ENCODE results near the gene RIN1. TPM values are rescaled to one million over a fixed set of nuclear protein-coding genes. Genes with fewer than 3 reads are reported as not detected.
A peak's percentile ranks its signal among the peaks of the same experiment; 100 is the strongest.
"Not testable (repeated sequence)": the region's sequence is repeated elsewhere in the genome, so short reads cannot be mapped to it uniquely, and the experiment has no call there.

The RIN1 gene
- total and polyA plus RNA-seq, 10 donors, result 2.3 to 10.9 (median 7.6) TPM

DNA sequence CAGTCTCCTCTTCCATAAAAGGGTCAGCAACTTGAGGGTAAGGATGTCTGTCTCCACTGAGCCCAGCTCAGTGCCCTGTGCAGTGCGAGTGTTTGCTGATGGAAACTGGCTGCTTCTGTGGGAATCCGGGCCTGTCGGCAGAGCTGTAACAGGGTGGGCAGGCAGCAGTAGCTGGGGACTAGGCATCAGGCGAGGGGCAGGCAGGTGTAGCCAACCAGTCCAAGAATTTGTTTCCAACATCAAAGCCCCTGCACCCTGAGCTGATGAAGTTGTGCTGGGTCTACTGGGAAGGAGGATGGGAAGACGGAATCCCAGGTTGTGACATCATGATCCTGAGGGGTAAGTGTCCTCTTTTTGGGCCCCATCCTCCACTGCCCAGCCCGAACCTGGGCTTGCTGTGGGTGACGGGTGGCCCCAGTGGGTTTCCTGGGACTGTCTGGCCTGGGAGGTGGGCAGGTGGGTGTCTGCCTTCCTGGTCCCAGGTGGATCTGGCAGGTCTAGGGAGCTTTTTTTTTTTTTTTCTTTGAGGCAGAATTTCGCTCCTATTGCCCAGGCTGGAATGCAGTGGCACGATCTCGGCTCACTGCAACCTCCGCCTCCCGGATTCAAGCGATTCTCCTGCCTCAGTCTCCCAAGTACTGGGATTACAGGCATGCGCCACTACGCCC lies 24.3 kb upstream of the RIN1 start:
- WGBS, 5 donors, result 89 to 96% (median 94%) methylated on average over 13 to 15 of the region's 15 CpGs
- DNase-seq, result peak; percentile 37
- intact Hi-C loops (cut with DNase I; ENCODE audit: low total_unique reads), result no loop called here

DNA sequence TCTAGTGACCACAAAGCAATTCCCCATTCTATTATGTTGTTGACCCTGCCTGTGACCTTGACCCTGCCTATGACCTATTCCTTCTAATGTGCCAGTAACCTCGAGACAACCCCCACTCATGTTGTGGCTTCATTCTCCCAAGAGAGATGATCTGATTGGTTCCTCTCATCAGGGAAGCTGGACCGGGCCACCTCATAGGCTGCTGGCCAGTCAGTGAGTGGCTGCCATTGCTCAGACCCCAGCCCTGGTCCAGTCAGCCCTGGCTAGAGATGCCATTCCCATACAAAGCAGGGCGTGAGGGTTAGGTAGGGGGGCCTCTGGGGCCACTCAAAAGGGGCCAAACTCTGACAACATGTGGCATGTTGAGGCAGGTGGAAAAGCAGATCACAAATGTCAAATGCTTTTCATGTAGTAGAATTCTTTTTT lies 23.4 kb upstream of the RIN1 start:
- intact Hi-C loops (cut with DNase I; ENCODE audit: low total_unique reads), result no loop called here
- H3K36me3 ChIP-seq, result no peaks in the 10 kb centered on the region
- TF ChIP-seq, protein P1, sequence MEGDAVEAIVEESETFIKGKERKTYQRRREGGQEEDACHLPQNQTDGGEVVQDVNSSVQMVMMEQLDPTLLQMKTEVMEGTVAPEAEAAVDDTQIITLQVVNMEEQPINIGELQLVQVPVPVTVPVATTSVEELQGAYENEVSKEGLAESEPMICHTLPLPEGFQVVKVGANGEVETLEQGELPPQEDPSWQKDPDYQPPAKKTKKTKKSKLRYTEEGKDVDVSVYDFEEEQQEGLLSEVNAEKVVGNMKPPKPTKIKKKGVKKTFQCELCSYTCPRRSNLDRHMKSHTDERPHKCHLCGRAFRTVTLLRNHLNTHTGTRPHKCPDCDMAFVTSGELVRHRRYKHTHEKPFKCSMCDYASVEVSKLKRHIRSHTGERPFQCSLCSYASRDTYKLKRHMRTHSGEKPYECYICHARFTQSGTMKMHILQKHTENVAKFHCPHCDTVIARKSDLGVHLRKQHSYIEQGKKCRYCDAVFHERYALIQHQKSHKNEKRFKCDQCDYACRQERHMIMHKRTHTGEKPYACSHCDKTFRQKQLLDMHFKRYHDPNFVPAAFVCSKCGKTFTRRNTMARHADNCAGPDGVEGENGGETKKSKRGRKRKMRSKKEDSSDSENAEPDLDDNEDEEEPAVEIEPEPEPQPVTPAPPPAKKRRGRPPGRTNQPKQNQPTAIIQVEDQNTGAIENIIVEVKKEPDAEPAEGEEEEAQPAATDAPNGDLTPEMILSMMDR (IDR thresholded peaks at IDR 0.05 in 8 of 11, conservative IDR thresholded peaks at IDR 0.05 in 3 of 11), result no peak
- TF ChIP-seq POLR2A (IDR thresholded peaks at IDR 0.05) (no peak), POLR2AphosphoS5 (IDR thresholded peaks at IDR 0.05) (no peak)
- no peaks in the 10 kb centered on the region for H3K27me3 ChIP-seq (replicated peaks in 1 of 7)
- H3K27ac ChIP-seq, result no peak overlapping the region
- DNase-seq, result peak; percentile 58
- no peak overlapping the region for H3K4me3 ChIP-seq
- 69 to 82% (median 77%) methylated on average over 3 of the region's 3 CpGs for WGBS, 5 donors
- peaks cover 0 to 14% (median 6%) of the 10 kb centered on the region in 6 donors for H3K4me1 ChIP-seq
- no peaks in the 10 kb centered on the region for H3K9me3 ChIP-seq

More for the DNA sequence above, 24.3 kb upstream of the RIN1 start:
- Histone ChIP-seq H3K9me3 (no peaks in the 10 kb centered on the region), H3K27me3 (replicated peaks in 1 of 7) (no peaks in the 10 kb centered on the region), H3K36me3 (no peaks in the 10 kb centered on the region), H3K4me1 (peaks cover 0 to 14% (median 6%) of the 10 kb centered on the region in 6 donors), H3K27ac (no peak overlapping the region), H3K4me3 (no peak overlapping the region)
- TF ChIP-seq POLR2A (IDR thresholded peaks at IDR 0.05), result no peak
- TF ChIP-seq, protein P1 (IDR thresholded peaks at IDR 0.05 in 8 of 11, conservative IDR thresholded peaks at IDR 0.05 in 3 of 11), result no peak
- no peak for TF ChIP-seq POLR2AphosphoS5 (IDR thresholded peaks at IDR 0.05)

DNA sequence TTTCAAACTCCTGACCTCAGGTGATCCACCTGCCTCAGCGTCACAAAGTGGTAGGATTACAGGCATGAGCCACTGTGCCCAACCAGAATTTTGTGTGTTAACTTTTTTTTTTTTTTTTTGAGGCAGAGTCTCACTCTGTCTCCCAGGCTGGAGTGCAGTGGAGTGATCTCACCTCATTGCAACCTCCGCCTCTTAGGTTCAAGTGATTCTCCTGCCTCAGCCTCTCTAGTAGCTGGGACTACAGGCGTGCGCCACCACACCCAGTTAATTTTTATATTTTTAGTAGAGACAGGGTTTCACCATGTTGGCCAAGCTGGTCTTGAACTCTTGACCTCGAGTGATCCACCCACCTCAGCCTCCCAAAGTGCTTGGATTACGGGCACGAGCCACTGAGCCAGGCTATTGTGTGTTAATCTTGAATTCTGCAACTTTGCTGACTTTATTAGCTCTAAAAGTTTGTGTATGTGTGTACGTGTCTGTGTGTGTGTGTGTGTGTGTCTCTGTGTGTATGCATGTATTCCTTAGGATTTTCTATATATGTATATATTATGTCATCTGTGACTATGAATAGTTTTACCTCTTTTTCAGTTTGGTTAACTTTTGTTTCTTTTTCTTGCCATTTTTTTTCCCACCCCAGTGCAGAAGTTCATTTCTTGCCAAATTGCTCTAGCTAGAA lies 14.5 kb upstream of the RIN1 start:
- intact Hi-C loops (cut with DNase I; ENCODE audit: low total_unique reads); H3K27me3 ChIP-seq (replicated peaks in 1 of 7); H3K4me3 ChIP-seq; H3K9me3 ChIP-seq; H3K36me3 ChIP-seq; H3K27ac ChIP-seq: not testable (repeated sequence)
- peaks cover 14 to 33% (median 22%) of the 10 kb centered on the region in 6 donors for H3K4me1 ChIP-seq
- 78 to 91% (median 89%) methylated on average over 8 of the region's 8 CpGs for whole genome bisulfite sequencing, 5 donors
- DNase-seq, result peak; percentile 24

DNA sequence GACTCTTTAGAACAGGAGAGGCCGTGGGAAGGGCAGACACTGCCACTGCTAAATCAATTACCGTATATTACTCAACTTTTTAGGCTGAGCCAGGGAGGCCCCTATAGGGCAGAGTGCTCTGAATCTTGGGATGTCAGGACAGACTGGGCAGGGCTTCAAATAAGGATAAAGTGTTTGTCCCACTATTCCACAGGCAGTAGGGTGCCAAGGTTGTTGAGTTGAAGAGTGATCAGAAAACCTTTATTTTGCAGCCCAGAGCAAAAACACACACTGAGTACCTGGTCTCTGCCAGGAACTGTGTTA lies 12.8 kb upstream of the RIN1 start:
- no peak for DNase-seq
- WGBS, 5 donors, result 61 to 80% (median 78%) methylated on average over 2 of the region's 2 CpGs
- H3K9me3 ChIP-seq, result no peaks in the 10 kb centered on the region
- H3K4me1 ChIP-seq, result peaks cover 24 to 50% (median 37%) of the 10 kb centered on the region in 6 donors
- H3K36me3 ChIP-seq, result peaks cover 0 to 5% (median 0%) of the 10 kb centered on the region in 6 donors
- peaks cover 0 to 5% (median 0%) of the 10 kb centered on the region in 7 donors for H3K27me3 ChIP-seq (replicated peaks in 1 of 7)
- H3K27ac ChIP-seq, result no peak overlapping the region
- intact Hi-C loops (cut with DNase I; ENCODE audit: low total_unique reads), result no loop called here
- H3K4me3 ChIP-seq, result no peak overlapping the region
- no peak for TF ChIP-seq POLR2A (IDR thresholded peaks at IDR 0.05)
- TF ChIP-seq, protein P1 (IDR thresholded peaks at IDR 0.05 in 8 of 11, conservative IDR thresholded peaks at IDR 0.05 in 3 of 11), result no peak
- TF ChIP-seq POLR2AphosphoS5 (IDR thresholded peaks at IDR 0.05), result no peak
